Activated CD8-positive, alpha-beta T cell treated with anti-CD3 and anti-CD28 coated beads, Interleukin-2, amount 10 ng/mL, durations not matched to agents 7 days and 5 days (primary cell): Measurements from ENCODE around the gene TBC1D22A. TPM values are rescaled to one million over a fixed set of nuclear protein-coding genes. Genes with fewer than 3 reads are reported as not detected.
A peak's percentile ranks its signal among the peaks of the same experiment; 100 is the strongest.

Experiments used
- ATAC-seq: fragments of 150-1000 bp; cut with Tn5 transposase; one replicate; pipeline ENCODE4 v1.10.0; 2021; ENCODE audit warnings: moderate library complexity
- CTCF ChIA-PET: fragments of 350-600 bp; sonication (Branson Sonifier 250); formaldehyde crosslinking; loops from one replicate; lab custom pipeline; 2021; ENCODE audit warnings: antibody characterized with exemption; lab: Charles Lee
- POLR2A ChIA-PET: fragments of 350-600 bp; sonication (Branson Sonifier 250); formaldehyde crosslinking; loops from one replicate; lab custom pipeline; 2021; ENCODE audit warnings: antibody characterized with exemption; lab: Charles Lee
- DNase-seq: peaks from one replicate; pipeline ENCODE4 v3.0.0-alpha.2; 2020
- H3K27ac Mint-ChIP-seq: one replicate; pipeline ENCODE4 v1.8.0; 2021; ENCODE audit warnings: mild to moderate bottlenecking, mixed read lengths
- H3K27me3 Mint-ChIP-seq: one replicate; pipeline ENCODE4 v1.8.0; 2021; ENCODE audit warnings: low read depth, mixed read lengths
- H3K36me3 Mint-ChIP-seq: one replicate; pipeline ENCODE4 v1.8.0; 2021; ENCODE audit warnings: low read depth, mixed read lengths
- H3K4me1 Mint-ChIP-seq: one replicate; pipeline ENCODE4 v1.8.0; 2021; ENCODE audit warnings: low read depth, mixed read lengths
- H3K4me3 Mint-ChIP-seq: one replicate; pipeline ENCODE4 v1.8.0; 2021; ENCODE audit warnings: mild to moderate bottlenecking, mixed read lengths
- H3K9me3 Mint-ChIP-seq: one replicate; pipeline ENCODE4 v1.8.0; 2022; ENCODE audit warnings: mixed read lengths; ENCODE audit not compliant: insufficient read depth
- total RNA-seq, 2 experiments: library from RNA; stranded (reverse); gene quantifications; one replicate each; pipeline ENCODE4 v1.2.3, GENCODE V29; 2021

The TBC1D22A gene
- total RNA-seq, 2 experiments from 2014 or later, result 34.1 to 38.7 TPM

DNA sequence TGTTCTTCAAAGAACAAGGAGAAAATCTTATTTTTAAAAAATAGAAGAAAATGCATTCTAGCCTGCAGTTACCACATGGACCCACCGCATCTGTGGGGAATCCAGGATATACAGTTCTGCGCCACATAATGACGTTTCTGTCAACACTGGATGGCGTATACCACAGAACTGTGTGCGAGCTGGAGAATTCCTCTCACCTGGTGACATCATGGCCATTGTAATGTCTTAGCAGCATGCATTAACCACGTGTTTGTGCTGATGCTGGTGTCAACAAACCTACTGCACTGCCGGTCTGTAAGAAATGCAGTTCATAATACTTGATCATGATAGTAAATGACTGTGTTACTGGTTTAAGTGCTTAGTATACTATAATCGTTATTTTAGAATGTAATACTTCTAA lies 174.7 kb downstream of the TBC1D22A start:
- no peaks in the 10 kb centered on the region for H3K9me3 Mint-ChIP-seq
- no peak overlapping the region for H3K4me3 Mint-ChIP-seq
- CTCF ChIA-PET, result no interaction called here
- H3K27ac Mint-ChIP-seq, result no peak overlapping the region
- peaks cover 31% of the 10 kb centered on the region for H3K4me1 Mint-ChIP-seq
- H3K27me3 Mint-ChIP-seq, result no peaks in the 10 kb centered on the region
- POLR2A ChIA-PET, result no interaction called here
- DNase-seq (no peak), ATAC-seq (no peak)
- H3K36me3 Mint-ChIP-seq, result peaks cover 7% of the 10 kb centered on the region

DNA sequence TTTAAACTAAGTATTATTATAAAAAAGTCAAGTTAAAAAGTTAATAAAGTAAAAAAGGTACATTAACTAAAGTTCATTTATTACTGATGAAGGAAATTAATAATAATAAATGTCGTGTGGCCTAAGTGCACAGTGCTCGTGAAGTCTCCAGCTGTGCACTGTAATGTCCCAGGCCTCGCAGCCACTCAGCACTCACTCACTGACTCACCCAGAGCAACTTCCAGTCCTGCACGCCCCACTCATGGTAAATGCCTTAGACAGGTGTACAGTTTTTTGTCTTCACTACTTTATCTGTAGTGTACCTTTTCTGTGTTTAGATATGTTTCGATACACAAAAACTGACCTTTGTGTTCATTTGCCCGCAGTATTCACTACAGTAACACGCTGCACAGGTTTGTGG lies 175.5 kb downstream of the TBC1D22A start:
- Mint-ChIP-seq H3K9me3 (no peaks in the 10 kb centered on the region), H3K27me3 (no peaks in the 10 kb centered on the region), H3K36me3 (peaks cover 5% of the 10 kb centered on the region), H3K4me1 (peaks cover 27% of the 10 kb centered on the region), H3K4me3 (no peak overlapping the region), H3K27ac (no peak overlapping the region)
- CTCF ChIA-PET, result interaction anchor here (0.5 kb wide), 1 partner anchor 18 kb away, joined by 3 read pairs; no protein-coding TSS in a partner anchor
- POLR2A ChIA-PET, result no interaction called here
- DNase-seq (no peak), ATAC-seq (no peak)

DNA sequence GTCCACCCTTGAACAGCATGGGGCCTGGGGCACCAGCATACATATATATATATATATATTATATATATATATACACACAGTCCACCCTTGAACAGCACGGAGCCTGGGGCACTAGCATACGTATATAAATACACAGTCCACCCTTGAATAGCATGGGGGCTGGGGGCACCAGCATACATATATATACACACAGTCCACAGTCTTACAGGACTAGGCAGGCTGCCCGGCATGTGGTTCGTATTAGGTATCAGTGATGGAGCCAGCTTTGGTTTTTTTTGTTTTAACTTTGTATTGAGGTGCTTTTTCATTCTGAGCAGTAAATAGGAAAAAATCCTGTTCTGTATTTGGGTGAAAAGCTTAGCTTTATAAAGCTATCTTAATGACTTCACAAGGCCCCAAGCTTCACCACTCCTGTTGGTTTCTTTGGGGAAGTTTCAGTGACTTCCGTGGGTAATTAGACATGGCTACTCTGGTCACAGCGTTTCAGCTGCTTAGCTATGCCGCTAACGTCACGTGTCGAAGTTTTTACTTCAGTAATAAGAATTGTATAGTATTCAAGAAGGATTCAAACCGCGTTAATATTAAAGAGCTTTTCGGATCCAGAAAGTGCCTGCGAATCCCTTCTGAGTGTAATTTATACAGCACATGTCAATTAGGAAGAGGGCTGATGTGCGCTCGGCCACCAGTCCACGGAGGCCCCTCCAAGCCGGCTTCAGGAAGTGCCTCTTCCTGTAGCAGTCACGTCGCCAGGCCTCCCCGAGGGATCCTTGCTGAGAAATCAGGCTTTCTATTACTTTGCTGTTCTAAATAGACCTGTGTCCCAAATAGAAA lies 179.7 kb downstream of the TBC1D22A start:
- ATAC-seq, result no peak
- ChIA-PET CTCF (no interaction called here), POLR2A (no interaction called here)
- Mint-ChIP-seq H3K36me3 (peaks cover 7% of the 10 kb centered on the region), H3K4me3 (no peak overlapping the region), H3K4me1 (no peaks in the 10 kb centered on the region), H3K27ac (no peak overlapping the region), H3K9me3 (no peaks in the 10 kb centered on the region), H3K27me3 (no peaks in the 10 kb centered on the region)
- DNase-seq, result no peak

DNA sequence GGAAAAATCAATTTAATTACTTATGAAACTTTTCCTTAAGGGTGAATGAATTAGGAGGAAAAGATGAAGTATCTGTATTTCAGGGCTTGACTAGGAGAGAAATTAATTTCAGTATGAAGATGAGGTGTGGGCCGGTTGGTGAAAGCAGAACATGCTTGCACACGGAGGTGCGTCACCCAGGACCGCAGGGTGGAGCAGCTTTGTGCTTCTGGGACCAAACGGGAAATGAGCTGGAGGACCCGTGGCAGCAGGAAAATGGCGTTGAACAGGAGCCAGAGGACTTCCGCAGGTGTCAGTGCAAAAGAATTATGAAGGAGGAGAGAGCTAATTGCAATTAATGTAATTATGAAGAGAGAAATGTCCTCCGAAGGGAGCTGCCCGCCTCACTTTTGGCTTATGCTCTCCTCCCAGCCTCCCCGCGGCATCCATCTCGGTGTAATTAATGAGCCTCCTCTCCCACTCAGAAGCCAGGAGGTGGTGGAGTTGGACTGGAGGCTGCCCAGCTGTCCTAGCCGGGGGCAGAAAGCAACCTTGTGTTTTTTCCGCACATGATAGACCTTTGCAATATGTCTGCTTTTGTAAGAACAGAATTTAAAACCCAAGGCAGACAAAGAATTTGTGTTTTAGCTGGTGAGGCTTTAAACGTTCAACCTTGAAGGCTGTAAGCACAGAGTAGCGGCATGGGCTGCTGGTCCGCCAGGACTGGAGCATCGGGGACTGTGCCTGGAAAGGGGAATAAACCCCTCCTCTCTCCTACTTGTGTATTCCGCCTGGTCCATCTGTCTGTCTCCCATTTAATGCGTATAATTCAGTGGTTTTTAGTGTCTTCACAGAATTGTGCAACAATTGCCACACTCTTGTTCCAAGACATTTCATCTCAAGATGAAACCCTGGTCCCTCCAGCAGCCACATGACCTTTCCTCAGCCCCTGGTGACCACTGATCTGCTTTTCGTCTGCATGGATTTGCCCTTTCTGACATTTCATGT lies 180.6 kb downstream of the TBC1D22A start:
- ChIA-PET POLR2A (no interaction called here), CTCF (no interaction called here)
- no peak overlapping the region for H3K27ac Mint-ChIP-seq
- H3K9me3 Mint-ChIP-seq, result no peaks in the 10 kb centered on the region
- no peak overlapping the region for H3K4me3 Mint-ChIP-seq
- no peaks in the 10 kb centered on the region for H3K27me3 Mint-ChIP-seq
- DNase-seq (no peak), ATAC-seq (no peak)
- H3K36me3 Mint-ChIP-seq, result peaks cover 7% of the 10 kb centered on the region
- H3K4me1 Mint-ChIP-seq, result peaks cover 2% of the 10 kb centered on the region

DNA sequence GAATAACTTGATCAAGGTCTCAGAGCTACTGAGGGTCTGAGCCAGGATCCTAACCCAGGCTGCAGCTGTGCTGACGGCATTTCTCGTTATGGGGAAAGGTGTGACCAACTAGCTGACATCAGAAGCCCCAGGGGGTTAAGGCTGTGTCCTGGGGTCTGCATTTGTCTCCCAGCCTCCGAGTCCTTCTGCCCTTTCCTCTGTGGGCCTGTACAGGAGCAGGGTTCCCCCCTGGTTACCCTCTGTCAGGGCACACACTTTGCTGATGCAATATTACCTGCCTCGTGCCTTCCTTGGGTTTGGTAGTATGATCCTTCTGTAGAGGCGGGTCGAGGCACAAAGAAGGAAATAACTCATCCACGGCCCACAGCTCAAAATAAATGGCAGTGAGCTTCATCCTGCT lies 183.0 kb downstream of the TBC1D22A start:
- H3K4me1 Mint-ChIP-seq, result peaks cover 2% of the 10 kb centered on the region
- no peaks in the 10 kb centered on the region for H3K27me3 Mint-ChIP-seq
- CTCF ChIA-PET, result no interaction called here
- H3K36me3 Mint-ChIP-seq, result peaks cover 15% of the 10 kb centered on the region
- POLR2A ChIA-PET, result no interaction called here
- H3K9me3 Mint-ChIP-seq, result no peaks in the 10 kb centered on the region
- ATAC-seq, result no peak
- no peak overlapping the region for H3K4me3 Mint-ChIP-seq
- no peak for DNase-seq
- no peak overlapping the region for H3K27ac Mint-ChIP-seq

DNA sequence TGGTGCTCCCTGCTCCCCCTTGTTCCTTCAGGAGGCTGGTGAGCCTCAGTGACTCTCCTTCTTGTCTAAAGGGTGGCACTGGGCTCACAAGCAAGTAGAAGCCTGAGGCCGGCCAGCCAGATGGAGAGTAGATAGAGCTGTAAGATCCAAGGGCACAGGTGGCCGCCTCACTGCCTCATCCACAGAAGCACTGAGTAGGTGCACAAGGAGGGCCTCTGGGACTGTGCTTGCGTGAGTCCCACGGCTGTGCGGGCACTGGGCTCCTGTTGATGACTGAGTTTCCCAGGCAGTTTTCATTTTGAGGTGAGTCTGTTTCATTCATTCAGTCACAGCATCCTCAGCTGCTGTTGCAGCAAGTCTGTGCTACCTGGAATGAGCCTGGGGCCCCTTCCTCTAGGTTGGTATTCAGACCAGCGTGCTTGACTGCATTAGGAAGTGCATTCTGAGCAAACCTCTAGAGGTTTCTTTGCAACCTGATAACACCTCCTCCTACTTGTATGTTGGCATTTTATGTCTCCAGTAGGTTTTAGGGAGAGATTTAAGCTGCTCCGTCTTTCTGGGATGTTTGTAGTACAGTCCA lies 184.0 kb downstream of the TBC1D22A start:
- peaks cover 15% of the 10 kb centered on the region for H3K36me3 Mint-ChIP-seq
- DNase-seq, result no peak
- no peak overlapping the region for H3K4me3 Mint-ChIP-seq
- peaks cover 2% of the 10 kb centered on the region for H3K4me1 Mint-ChIP-seq
- H3K27ac Mint-ChIP-seq, result peak overlapping the region; percentile 20
- H3K9me3 Mint-ChIP-seq, result no peaks in the 10 kb centered on the region
- no peaks in the 10 kb centered on the region for H3K27me3 Mint-ChIP-seq
- ATAC-seq, result no peak
- ChIA-PET CTCF (no interaction called here), POLR2A (no interaction called here)

DNA sequence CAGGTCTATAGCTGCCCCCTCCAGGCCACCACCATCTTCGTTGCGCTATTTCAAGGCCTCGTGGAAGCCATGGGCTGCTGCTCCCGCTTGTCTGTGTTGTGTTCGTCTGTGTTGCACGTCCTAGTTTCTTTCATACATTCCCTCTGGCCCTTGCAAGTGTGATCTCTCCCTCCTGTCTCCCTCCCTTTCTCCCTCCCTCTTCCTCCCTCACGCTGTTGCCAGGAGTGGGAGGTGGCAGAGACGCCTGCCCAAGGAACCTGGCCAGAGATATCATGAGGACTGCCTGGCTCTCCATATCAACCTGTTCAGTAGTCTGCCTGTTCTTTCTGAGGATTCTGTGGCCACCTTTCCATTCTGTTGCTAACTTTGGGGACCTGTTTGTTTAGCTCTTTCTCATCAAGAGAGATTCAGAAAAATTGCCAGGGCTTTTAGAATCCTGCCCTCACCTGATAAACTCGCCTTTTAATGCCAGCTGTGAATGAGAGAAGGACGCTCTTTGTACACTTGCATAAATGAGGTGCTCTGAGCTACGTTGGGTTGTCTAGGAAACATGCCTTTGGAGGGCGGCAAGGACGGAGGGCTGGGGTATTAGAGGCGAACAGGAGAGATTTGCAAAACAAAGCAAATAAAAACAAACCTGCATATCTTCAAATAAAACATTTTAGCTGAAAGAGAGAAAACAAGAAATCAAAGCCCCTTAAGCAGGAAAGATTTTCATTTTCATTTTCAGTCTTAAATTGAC lies 185.2 kb downstream of the TBC1D22A start:
- Mint-ChIP-seq H3K27ac (peak overlapping the region; percentile 2), H3K9me3 (no peaks in the 10 kb centered on the region), H3K27me3 (no peaks in the 10 kb centered on the region), H3K4me3 (no peak overlapping the region), H3K36me3 (peaks cover 15% of the 10 kb centered on the region), H3K4me1 (peaks cover 2% of the 10 kb centered on the region)
- POLR2A ChIA-PET, result no interaction called here
- DNase-seq (no peak), ATAC-seq (no peak)
- CTCF ChIA-PET, result no interaction called here

DNA sequence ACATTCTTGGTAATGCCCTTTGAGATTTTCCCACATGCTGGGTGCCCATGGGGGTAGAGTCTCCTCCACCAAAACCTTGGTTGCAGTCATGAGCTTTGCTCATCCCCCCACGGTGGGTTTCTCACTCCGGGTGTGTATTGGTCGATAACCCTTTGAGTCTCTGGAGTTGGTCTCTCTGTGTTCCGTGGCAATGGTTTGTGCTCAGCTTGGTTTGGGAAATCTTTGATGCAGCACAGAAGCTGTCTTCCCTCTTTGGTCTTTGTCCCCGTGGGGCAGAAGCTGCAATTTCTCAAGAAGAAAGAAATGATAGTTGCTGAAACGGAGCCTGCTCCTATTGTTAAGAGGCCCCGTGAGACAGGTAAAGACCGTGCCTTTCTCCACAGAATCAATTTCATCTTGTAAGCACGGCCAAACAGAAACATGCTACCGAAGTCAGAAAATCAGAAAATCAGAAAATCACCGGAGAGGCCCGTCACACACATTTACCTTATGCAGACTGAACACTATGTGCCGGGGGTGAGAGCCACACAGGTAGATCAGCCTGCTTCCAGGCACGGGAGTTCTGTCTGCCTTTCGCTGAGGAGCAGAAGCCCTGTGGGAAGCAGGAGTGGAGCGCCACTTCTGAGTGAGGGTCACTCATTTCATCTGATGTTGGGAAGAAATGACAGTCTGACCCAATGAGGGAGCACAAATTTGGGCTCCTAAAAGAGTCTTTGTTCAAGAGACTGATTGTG lies 186.1 kb downstream of the TBC1D22A start:
- Mint-ChIP-seq H3K4me3 (no peak overlapping the region), H3K27me3 (no peaks in the 10 kb centered on the region), H3K36me3 (peaks cover 12% of the 10 kb centered on the region), H3K27ac (no peak overlapping the region), H3K9me3 (no peaks in the 10 kb centered on the region), H3K4me1 (peaks cover 2% of the 10 kb centered on the region)
- ChIA-PET CTCF (no interaction called here), POLR2A (no interaction called here)
- ATAC-seq (no peak), DNase-seq (no peak)

DNA sequence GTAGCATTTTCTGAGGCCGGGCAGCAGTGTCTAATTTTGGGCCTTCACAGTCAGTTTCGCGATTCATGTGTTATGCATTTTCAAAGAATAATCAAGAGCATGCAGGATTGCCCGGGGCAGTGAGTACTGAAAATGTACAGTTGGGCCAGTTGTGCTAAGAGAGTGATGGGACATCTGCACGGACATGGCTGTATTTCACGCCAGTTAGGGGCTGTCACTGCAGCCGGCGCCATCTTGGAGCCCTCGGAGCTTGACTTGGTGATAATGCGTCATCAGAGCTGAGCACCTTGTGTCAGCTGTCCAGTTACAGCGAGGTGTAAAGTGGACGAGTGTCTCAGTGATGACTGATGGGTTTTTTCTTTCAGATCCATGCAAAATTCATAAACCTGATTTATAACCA lies 188.9 kb downstream of the TBC1D22A start:
- no peaks in the 10 kb centered on the region for H3K9me3 Mint-ChIP-seq
- no peak overlapping the region for H3K27ac Mint-ChIP-seq
- H3K4me1 Mint-ChIP-seq, result peaks cover 2% of the 10 kb centered on the region
- ChIA-PET POLR2A (no interaction called here), CTCF (no interaction called here)
- DNase-seq (no peak), ATAC-seq (no peak)
- peaks cover 9% of the 10 kb centered on the region for H3K36me3 Mint-ChIP-seq
- no peaks in the 10 kb centered on the region for H3K27me3 Mint-ChIP-seq
- H3K4me3 Mint-ChIP-seq, result no peak overlapping the region

DNA sequence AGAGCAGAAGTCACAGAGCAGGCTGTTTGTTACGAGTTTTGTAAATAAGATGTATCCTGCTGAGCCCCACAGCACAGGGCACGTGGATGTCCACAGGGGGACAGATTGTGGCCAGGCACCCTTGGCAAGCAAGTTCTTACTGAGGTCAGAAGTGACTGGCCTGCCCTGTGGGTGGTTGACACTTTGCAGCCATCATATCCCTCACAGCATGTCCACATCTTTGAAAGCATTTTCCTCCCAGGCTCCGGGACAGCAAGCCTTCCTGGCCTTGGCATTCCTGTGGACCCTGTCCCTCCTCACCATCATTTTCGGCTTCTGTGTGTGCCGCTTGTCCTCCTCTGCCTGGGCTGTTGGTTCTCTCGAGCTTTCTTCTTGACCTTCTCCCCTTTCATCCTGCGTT lies 189.5 kb downstream of the TBC1D22A start:
- CTCF ChIA-PET, result no interaction called here
- ATAC-seq, result no peak
- POLR2A ChIA-PET, result no interaction called here
- H3K27me3 Mint-ChIP-seq, result no peaks in the 10 kb centered on the region
- H3K27ac Mint-ChIP-seq, result no peak overlapping the region
- H3K9me3 Mint-ChIP-seq, result no peaks in the 10 kb centered on the region
- peaks cover 4% of the 10 kb centered on the region for H3K4me1 Mint-ChIP-seq
- no peak for DNase-seq
- H3K36me3 Mint-ChIP-seq, result peaks cover 9% of the 10 kb centered on the region
- H3K4me3 Mint-ChIP-seq, result no peak overlapping the region
